Neutrophil (primary cell): ENCODE results near the gene NOC2L.

Experiments
- H3K27ac ChIP-seq: fragments of 200-600 bp; sonication (generic); 2 replicates; pipeline ENCODE4 v1.5.1; 2016; ENCODE audit warnings: mild to moderate bottlenecking, moderate library complexity
- H3K27me3 ChIP-seq: fragments of 200-600 bp; sonication (generic); 2 replicates; pipeline ENCODE4 v1.6.0; 2016; ENCODE audit warnings: mild to moderate bottlenecking
- H3K36me3 ChIP-seq: fragments of 200-600 bp; sonication (generic); 2 replicates; pipeline ENCODE4 v1.5.1; 2017
- H3K4me1 ChIP-seq, 2 experiments: fragments of 200-600 bp in 1 of 2; sonication (generic) in 1 of 2; 1 replicate in 1 of 2; 2 replicates in 1 of 2; pipeline versions ENCODE4 v1.5.1 to v1.6.1; 2013 to 2016; ENCODE audit warnings: low read depth in 1 of 2, low read length in 1 of 2, mild to moderate bottlenecking in 1 of 2, moderate library complexity in 1 of 2; ENCODE audit not compliant: control insufficient read depth in 1 of 2, insufficient read depth in 1 of 2
- H3K4me3 ChIP-seq, 2 experiments: fragments of 200-600 bp in 1 of 2; sonication (generic) in 1 of 2; 1 replicate in 1 of 2; 2 replicates in 1 of 2; pipeline ENCODE4 v1.5.1; 2013 to 2016; ENCODE audit warnings: low read depth in 1 of 2, low read length in 1 of 2, mild to moderate bottlenecking in 1 of 2, moderate library complexity in 1 of 2
- H3K9me3 ChIP-seq: fragments of 200-600 bp; sonication (generic); 2 replicates; pipeline ENCODE4 v1.5.1; 2016
- TF ChIP-seq, protein P1 (sequence below): fragments of 200-600 bp; sonication (generic); IDR thresholded peaks from 2 replicates; pipeline ENCODE4 v1.5.1; 2016; ENCODE audit warnings: antibody characterized with exemption

The NOC2L gene

DNA sequence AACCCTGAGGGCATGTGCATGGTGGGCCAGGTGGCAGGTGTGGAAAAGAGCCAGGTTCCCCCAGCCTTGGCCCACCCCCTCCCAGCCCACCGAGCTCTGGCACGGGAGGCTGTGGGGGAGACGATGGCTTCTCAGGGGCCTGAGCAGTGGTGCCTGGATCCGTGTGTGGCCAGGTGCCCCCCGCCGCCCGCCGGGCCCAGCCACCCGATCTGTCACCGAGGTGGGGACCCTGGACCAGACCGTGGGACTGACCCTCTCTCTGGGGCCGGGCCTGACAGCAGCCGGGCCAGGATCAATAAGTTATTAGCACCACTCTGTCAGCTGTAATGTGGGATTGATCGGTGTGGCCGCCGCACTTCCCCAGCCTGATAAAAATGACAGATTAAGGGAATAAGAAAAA, 21.5 kb downstream of the NOC2L start:
- Histone ChIP-seq H3K27me3 (peaks cover 92% of the 10 kb centered on the region), H3K36me3 (no peaks in the 10 kb centered on the region), H3K27ac (no peak overlapping the region), H3K9me3 (no peaks in the 10 kb centered on the region), H3K4me3 (no peak overlapping the region), H3K4me1 (peaks cover 0 to 23% of the 10 kb centered on the region in 2 experiments)
- TF ChIP-seq, protein P1, sequence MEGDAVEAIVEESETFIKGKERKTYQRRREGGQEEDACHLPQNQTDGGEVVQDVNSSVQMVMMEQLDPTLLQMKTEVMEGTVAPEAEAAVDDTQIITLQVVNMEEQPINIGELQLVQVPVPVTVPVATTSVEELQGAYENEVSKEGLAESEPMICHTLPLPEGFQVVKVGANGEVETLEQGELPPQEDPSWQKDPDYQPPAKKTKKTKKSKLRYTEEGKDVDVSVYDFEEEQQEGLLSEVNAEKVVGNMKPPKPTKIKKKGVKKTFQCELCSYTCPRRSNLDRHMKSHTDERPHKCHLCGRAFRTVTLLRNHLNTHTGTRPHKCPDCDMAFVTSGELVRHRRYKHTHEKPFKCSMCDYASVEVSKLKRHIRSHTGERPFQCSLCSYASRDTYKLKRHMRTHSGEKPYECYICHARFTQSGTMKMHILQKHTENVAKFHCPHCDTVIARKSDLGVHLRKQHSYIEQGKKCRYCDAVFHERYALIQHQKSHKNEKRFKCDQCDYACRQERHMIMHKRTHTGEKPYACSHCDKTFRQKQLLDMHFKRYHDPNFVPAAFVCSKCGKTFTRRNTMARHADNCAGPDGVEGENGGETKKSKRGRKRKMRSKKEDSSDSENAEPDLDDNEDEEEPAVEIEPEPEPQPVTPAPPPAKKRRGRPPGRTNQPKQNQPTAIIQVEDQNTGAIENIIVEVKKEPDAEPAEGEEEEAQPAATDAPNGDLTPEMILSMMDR, result no peak

DNA sequence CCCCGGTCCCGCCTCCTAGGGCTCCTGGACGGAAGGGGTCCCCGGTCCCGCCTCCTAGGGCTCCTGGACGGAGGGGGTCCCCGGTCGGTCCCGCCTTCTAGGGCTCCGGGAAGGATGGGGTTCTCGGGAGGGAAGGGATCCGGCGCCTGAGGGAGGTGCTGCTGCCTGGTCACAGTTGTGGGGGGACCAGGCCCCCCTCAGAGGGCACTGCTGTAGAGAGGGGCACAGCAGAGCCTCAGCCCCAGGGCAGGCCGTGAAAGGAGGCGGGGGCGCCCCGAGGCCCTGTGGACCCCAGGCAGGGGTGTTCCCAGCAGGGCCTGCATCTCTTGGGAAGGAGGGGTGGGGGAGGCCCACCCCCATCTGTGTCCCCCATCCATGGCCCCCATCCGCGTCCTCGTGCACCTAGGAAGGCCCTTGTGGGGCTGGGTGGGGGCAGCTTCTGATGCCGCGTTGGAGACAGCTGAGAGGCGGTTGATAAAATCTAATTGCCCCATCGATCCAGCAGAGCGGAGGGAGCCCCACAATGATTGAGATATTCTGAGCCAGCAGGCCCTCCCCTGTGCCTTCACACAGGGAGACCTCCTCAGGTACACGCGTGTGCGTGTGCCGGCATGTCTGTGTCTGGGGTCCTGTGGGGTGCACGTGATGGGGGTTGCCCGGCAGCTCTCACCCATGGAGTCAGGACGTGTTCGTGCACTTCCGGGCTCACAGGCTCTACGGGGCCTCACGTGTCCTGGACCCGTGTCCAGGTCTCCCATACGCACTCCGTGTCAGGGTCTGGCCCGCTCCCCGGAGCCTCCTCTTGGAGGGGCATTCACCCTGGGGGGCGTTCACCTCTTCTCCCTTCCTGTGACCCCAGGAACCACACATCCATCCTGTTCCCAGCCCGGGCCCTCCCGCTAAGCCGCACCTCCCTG, 22.4 kb downstream of the NOC2L start:
- Histone ChIP-seq H3K27ac (no peak overlapping the region), H3K27me3 (peaks cover 92% of the 10 kb centered on the region), H3K9me3 (no peaks in the 10 kb centered on the region), H3K4me1 (peaks cover 0 to 17% of the 10 kb centered on the region in 2 experiments), H3K36me3 (no peaks in the 10 kb centered on the region), H3K4me3 (no peak overlapping the region)
- TF ChIP-seq, protein P1, result no peak

DNA sequence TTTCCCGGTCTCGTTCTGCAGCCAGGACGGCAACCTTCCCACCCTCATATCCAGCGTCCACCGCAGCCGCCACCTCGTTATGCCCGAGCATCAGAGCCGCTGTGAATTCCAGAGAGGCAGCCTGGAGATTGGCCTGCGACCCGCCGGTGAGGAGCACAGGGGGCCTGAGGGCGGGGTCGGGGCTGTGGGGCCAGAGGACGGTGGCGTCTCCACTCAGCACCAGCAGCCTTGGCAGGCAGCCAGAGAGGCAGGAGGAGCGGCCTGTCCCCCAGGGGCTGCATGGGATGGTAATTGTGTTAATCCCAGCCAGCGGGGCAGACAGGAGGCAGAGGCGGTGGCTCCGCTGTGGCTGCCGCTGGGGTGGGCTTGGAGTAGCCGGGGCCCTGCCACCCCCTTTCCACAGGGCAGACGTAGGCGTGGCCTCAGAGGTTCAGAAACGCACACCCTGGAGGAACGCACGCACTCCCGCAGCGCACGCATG, 23.3 kb downstream of the NOC2L start:
- Histone ChIP-seq H3K4me3 (no peak overlapping the region), H3K36me3 (no peaks in the 10 kb centered on the region), H3K9me3 (no peaks in the 10 kb centered on the region), H3K4me1 (peaks cover 0 to 9% of the 10 kb centered on the region in 2 experiments), H3K27ac (no peak overlapping the region), H3K27me3 (peaks cover 92% of the 10 kb centered on the region)
- TF ChIP-seq, protein P1, result no peak

DNA sequence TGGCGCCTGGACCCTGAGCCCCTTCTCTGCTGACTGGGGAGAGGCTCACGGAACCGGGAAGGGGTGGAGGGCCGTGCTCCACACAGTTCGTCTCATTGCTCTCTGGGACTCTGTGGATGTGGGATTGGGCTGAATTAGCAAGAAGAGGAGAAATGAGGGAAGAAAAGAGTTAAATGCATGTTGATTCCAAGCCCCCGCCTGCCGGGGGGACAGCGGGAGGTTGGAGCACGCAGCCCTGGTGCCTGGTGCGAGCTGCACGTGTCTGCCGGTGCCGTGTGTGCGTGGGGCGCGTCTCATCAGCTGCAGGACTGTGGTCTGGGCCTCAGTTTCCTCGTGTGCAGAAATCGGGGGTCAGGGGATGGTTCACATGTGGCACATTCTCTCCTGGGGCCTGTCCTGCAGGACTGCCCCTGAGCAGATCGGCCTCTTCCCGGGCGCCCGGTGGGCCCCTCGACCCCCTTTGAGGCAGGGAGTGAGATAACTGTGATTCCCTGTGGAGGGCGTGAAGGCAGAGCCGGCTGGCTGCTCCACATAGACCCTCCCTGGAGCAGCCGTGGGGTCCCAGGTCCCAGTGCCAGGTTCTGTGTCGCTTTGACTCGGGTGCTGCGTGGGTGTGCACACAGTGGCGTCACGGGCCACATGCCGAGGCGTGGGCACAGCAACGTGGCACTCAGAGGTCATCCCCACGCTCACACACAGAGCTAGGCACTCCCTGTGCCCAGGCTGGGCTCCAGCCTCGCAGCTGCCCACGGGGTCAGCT, 23.9 kb downstream of the NOC2L start:
- Histone ChIP-seq H3K4me1 (peaks cover 0 to 3% of the 10 kb centered on the region in 2 experiments), H3K9me3 (no peaks in the 10 kb centered on the region), H3K36me3 (no peaks in the 10 kb centered on the region), H3K27me3 (peaks cover 87% of the 10 kb centered on the region), H3K27ac (no peak overlapping the region), H3K4me3 (no peak overlapping the region)
- TF ChIP-seq, protein P1, result no peak

DNA sequence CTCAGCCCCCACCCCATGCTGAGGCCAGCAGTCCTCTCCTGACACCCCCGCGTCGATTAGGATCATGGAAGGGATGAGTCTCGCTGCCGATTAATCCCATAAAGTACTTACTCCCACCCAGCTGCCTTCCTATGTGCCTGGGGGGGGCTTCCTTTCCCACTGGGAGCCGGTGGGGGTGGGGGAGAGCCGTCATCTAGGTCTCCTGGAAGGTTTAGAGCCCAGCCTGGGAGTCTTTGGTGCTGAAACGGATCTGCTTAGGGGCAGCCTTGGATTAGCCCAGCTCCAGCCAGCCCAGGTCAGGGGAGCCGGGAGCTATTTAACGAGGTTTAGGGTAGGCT, 25.5 kb downstream of the NOC2L start:
- no peaks in the 10 kb centered on the region for H3K36me3 ChIP-seq
- peaks cover 87% of the 10 kb centered on the region for H3K27me3 ChIP-seq
- no peak overlapping the region for H3K27ac ChIP-seq
- no peaks in the 10 kb centered on the region for H3K4me1 ChIP-seq
- TF ChIP-seq, protein P1, result no peak
- H3K4me3 ChIP-seq, result no peak overlapping the region
- H3K9me3 ChIP-seq, result no peaks in the 10 kb centered on the region
